Hematopoietic multipotent progenitor cell treated with erythropoietin and hydrocortisone succinate and interleukin-3 and kit ligand, for 4 days (in vitro differentiated cells): ENCODE measurements around the gene TAF1B.

Experiments used
- DNase-seq: peaks from one replicate; pipeline ENCODE4 v3.0.0-alpha.2; 2015

TAF1B gene

GRCh38 chr2:9843229-9844035 is at the start of gene TAF1B:
Gene TAF1B (plus strand): TSS chr2:9843474. CDS start chr2:9843542, 68 bp downstream.
- peak; percentile 98 for DNase-seq

GRCh38 chr2:9793918-9794717 is 49.2 kb upstream of the TAF1B start:
- DNase-seq = no peak

- DNase-seq = no peak
Observed at GRCh38 chr2:9795071-9795470, 48.2 kb upstream of the TAF1B start.

- peak; percentile 18 for DNase-seq
Observed at GRCh38 chr2:9796056-9797010, 46.9 kb upstream of the TAF1B start.

- no peak for DNase-seq
Observed at GRCh38 chr2:9797086-9797485, 46.2 kb upstream of the TAF1B start.

GRCh38 chr2:9797681-9798556 is 45.4 kb upstream of the TAF1B start:
- no peak for DNase-seq

GRCh38 chr2:9799011-9799596 is 44.2 kb upstream of the TAF1B start:
- DNase-seq = peak; percentile 79

GRCh38 chr2:9799729-9800632 is 43.3 kb upstream of the TAF1B start:
- DNase-seq = peak; percentile 91

GRCh38 chr2:9800639-9800974 is 42.7 kb upstream of the TAF1B start:
- DNase-seq = no peak

GRCh38 chr2:9800975-9801726 is 42.1 kb upstream of the TAF1B start:
- no peak for DNase-seq

- no peak for DNase-seq
Observed at GRCh38 chr2:9802576-9802993, 40.7 kb upstream of the TAF1B start.

GRCh38 chr2:9803023-9803805 is 40.1 kb upstream of the TAF1B start:
- no peak for DNase-seq

GRCh38 chr2:9805435-9806297 is 37.6 kb upstream of the TAF1B start:
- no peak for DNase-seq

GRCh38 chr2:9806298-9806610 is 37.0 kb upstream of the TAF1B start:
- DNase-seq = no peak

- DNase-seq = no peak
Observed at GRCh38 chr2:9806656-9807055, 36.6 kb upstream of the TAF1B start.

GRCh38 chr2:9807056-9807455 is 36.2 kb upstream of the TAF1B start:
- DNase-seq = no peak

- no peak for DNase-seq
Observed at GRCh38 chr2:9807555-9808305, 35.5 kb upstream of the TAF1B start.
